Measurements from ENCODE around the gene SP4.
"Not testable (repeated sequence)": the region's sequence is repeated elsewhere in the genome, so short reads cannot be mapped to it uniquely, and the experiment has no call there.

GRCh38 chr7:21532485-21532884 is 104.6 kb downstream of the SP4 start:
- not testable (repeated sequence) for TF ChIP-seq EZH2, CTCF (IDR thresholded peaks at IDR 0.05)

Data from neural progenitor cell (in vitro differentiated cells).